ENCODE results near the gene YPEL5. TPM values are rescaled to one million over a fixed set of nuclear protein-coding genes. Genes with fewer than 3 reads are reported as not detected.
A peak's percentile ranks its signal among the peaks of the same experiment; 100 is the strongest.
"Not testable (repeated sequence)": the region's sequence is repeated elsewhere in the genome, so short reads cannot be mapped to it uniquely, and the experiment has no call there.

YPEL5 gene
- total RNA-seq (100 to 1,000 TPM in 1 of 2 donors, 10 to 100 TPM in 1; 86.1 to 139 TPM), polyA plus RNA-seq (ENCODE audit: insufficient read length in 2 of 2) (100 to 1,000 TPM; 111 to 129 TPM)
- long read RNA-seq, donor 1, transcript YPEL5-201 (3 exons, 2,182 nt) = major isoform, 33 of 36 reads
- long read RNA-seq, donor 1, partial matches to known transcripts = 0 of 36 reads
- long read RNA-seq, donor 1, other reads (novel, unspliced or antisense) = 0 of 36 reads
- long read RNA-seq, donor 2, transcript YPEL5-201 (3 exons, 2,182 nt) = major isoform, 18 of 38 reads
- long read RNA-seq, donor 2, partial matches to known transcripts = 15 of 38 reads
- long read RNA-seq, donor 2, other reads (novel, unspliced or antisense) = 0 of 38 reads
- long read RNA-seq, donor 3, transcript YPEL5-201 (3 exons, 2,182 nt) = major isoform, 25 of 30 reads
- long read RNA-seq, donor 3, partial matches to known transcripts = 0 of 30 reads
- long read RNA-seq, donor 3, other reads (novel, unspliced or antisense) = 0 of 30 reads
- long read RNA-seq, donor 4, transcript YPEL5-201 (3 exons, 2,182 nt) = major isoform, 28 of 33 reads
- long read RNA-seq, donor 4, partial matches to known transcripts = 0 of 33 reads
- long read RNA-seq, donor 4, other reads (novel, unspliced or antisense) = 0 of 33 reads

- Histone ChIP-seq H3K27me3 (ENCODE audit: control insufficient read depth, insufficient read depth, low read length) (no peaks in the 10 kb centered on the region), H3K4me3 (ENCODE audit: low read depth, low read length) (peak within 1 kb of the TSS; percentile 91), H3K36me3 (ENCODE audit: control insufficient read depth, insufficient read depth, low read length) (no peaks in the 10 kb centered on the region), H3K27ac (ENCODE audit: low read depth, low read length) (peak within 1 kb of the TSS; percentile 96), H3K4me1 (ENCODE audit: control insufficient read depth, insufficient read depth, low read length) (no peaks in the 10 kb centered on the region), H3K9me3 (ENCODE audit: control insufficient read depth, insufficient read depth, low read length) (no peaks in the 10 kb centered on the region)
- WGBS (ENCODE audit: insufficient coverage) = under 1% methylated on average over 63 of the region's 63 CpGs
- DNase-seq (ENCODE audit: low read depth in 4 of 6, low spot score in 6 of 6) = peak; percentile 91 to 100 (median 97)
These were observed at the start of gene YPEL5 for GRCh38 chr2:30146337-30147195. TSS of gene YPEL5 (plus strand) at chr2:30147007. CDS start at chr2:30156652, 9,645 bp downstream.

- no peaks in the 10 kb centered on the region for H3K27me3 ChIP-seq (ENCODE audit: control insufficient read depth, insufficient read depth, low read length)
- WGBS (ENCODE audit: insufficient coverage) = 80% methylated on average over 6 of the region's 10 CpGs
- H3K9me3 ChIP-seq (ENCODE audit: control insufficient read depth, insufficient read depth, low read length) = no peaks in the 10 kb centered on the region
- no peak overlapping the region for H3K4me3 ChIP-seq (ENCODE audit: low read depth, low read length)
- H3K4me1 ChIP-seq (ENCODE audit: control insufficient read depth, insufficient read depth, low read length) = no peaks in the 10 kb centered on the region
- H3K36me3 ChIP-seq (ENCODE audit: control insufficient read depth, insufficient read depth, low read length) = no peaks in the 10 kb centered on the region
- no peak overlapping the region for H3K27ac ChIP-seq (ENCODE audit: low read depth, low read length)
- DNase-seq (ENCODE audit: low read depth in 4 of 6, low spot score in 6 of 6) = no peak
These were observed 48.4 kb upstream of the YPEL5 start for GRCh38 chr2:30098266-30099005.

DNA sequence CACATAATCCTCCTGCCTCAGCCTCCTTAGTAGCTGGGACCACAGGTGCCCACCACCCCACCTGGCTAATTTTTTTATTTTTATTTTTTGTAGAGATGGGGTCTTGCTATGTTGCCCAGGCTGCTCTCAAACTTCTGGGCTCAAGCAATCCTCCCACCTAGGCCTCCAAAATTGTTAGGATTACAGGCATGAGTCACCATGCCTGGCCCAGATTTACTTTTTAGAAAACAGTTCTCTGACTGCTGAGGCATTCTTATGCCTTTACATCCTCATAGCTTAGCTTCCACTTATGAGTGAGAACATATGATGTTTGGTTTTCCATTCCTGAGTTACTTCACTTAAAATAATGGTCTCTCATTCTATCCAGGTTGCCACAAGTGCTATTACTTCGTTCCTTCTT lies 47.4 kb upstream of the YPEL5 start:
- not testable (repeated sequence) for DNase-seq (ENCODE audit: low read depth in 4 of 6, low spot score in 6 of 6); H3K27ac ChIP-seq (ENCODE audit: low read depth, low read length); H3K4me1 ChIP-seq (ENCODE audit: control insufficient read depth, insufficient read depth, low read length); H3K36me3 ChIP-seq (ENCODE audit: control insufficient read depth, insufficient read depth, low read length); H3K9me3 ChIP-seq (ENCODE audit: control insufficient read depth, insufficient read depth, low read length); H3K27me3 ChIP-seq (ENCODE audit: control insufficient read depth, insufficient read depth, low read length); H3K4me3 ChIP-seq (ENCODE audit: low read depth, low read length)
- no CpG with 5 or more reads among the region's 1 CpG for WGBS (ENCODE audit: insufficient coverage)

DNA sequence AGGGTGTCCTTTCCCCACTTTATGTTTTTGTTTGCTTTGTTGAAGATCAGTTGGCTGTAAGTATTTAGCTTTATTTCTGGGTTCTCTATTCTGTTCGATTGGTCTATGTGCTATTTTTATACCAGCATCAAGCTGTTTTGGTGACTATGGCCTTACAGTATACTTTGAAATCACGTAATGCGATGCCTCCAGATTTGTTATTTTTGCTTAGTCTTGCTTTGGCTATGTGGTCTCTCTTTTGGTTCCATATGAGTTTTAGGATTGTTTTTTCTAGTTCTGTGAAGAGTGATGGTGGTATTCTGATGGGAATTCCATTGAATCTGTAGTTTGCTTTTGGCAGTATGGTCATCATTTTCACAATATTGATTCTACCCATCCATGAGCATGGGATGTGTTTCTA lies 46.1 kb upstream of the YPEL5 start:
- H3K27me3 ChIP-seq (ENCODE audit: control insufficient read depth, insufficient read depth, low read length); H3K9me3 ChIP-seq (ENCODE audit: control insufficient read depth, insufficient read depth, low read length); H3K4me3 ChIP-seq (ENCODE audit: low read depth, low read length); H3K4me1 ChIP-seq (ENCODE audit: control insufficient read depth, insufficient read depth, low read length); DNase-seq (ENCODE audit: low read depth in 4 of 6, low spot score in 6 of 6); H3K36me3 ChIP-seq (ENCODE audit: control insufficient read depth, insufficient read depth, low read length); H3K27ac ChIP-seq (ENCODE audit: low read depth, low read length): not testable (repeated sequence)
- WGBS (ENCODE audit: insufficient coverage) = 100% methylated on average over 2 of the region's 3 CpGs

GRCh38 chr2:30104307-30104706 lies 42.5 kb upstream of the YPEL5 start:
- no peak overlapping the region for H3K27ac ChIP-seq (ENCODE audit: low read depth, low read length)
- WGBS (ENCODE audit: insufficient coverage) = 71% methylated on average over 2 of the region's 2 CpGs
- H3K36me3 ChIP-seq (ENCODE audit: control insufficient read depth, insufficient read depth, low read length) = no peaks in the 10 kb centered on the region
- H3K4me3 ChIP-seq (ENCODE audit: low read depth, low read length) = no peak overlapping the region
- H3K9me3 ChIP-seq (ENCODE audit: control insufficient read depth, insufficient read depth, low read length) = no peaks in the 10 kb centered on the region
- no peak for DNase-seq (ENCODE audit: low read depth in 4 of 6, low spot score in 6 of 6)
- no peaks in the 10 kb centered on the region for H3K4me1 ChIP-seq (ENCODE audit: control insufficient read depth, insufficient read depth, low read length)
- H3K27me3 ChIP-seq (ENCODE audit: control insufficient read depth, insufficient read depth, low read length) = no peaks in the 10 kb centered on the region

- no peaks in the 10 kb centered on the region for H3K27me3 ChIP-seq (ENCODE audit: control insufficient read depth, insufficient read depth, low read length)
- H3K4me3 ChIP-seq (ENCODE audit: low read depth, low read length) = no peak overlapping the region
- H3K36me3 ChIP-seq (ENCODE audit: control insufficient read depth, insufficient read depth, low read length) = no peaks in the 10 kb centered on the region
- DNase-seq (ENCODE audit: low read depth in 4 of 6, low spot score in 6 of 6) = no peak
- no peak overlapping the region for H3K27ac ChIP-seq (ENCODE audit: low read depth, low read length)
- no CpG with 5 or more reads among the region's 2 CpGs for WGBS (ENCODE audit: insufficient coverage)
- H3K9me3 ChIP-seq (ENCODE audit: control insufficient read depth, insufficient read depth, low read length) = no peaks in the 10 kb centered on the region
- no peaks in the 10 kb centered on the region for H3K4me1 ChIP-seq (ENCODE audit: control insufficient read depth, insufficient read depth, low read length)
These were observed 41.3 kb upstream of the YPEL5 start for GRCh38 chr2:30105556-30105955.

- H3K4me3 ChIP-seq (ENCODE audit: low read depth, low read length) = no peak overlapping the region
- no peak for DNase-seq (ENCODE audit: low read depth in 4 of 6, low spot score in 6 of 6)
- H3K4me1 ChIP-seq (ENCODE audit: control insufficient read depth, insufficient read depth, low read length) = no peaks in the 10 kb centered on the region
- H3K27ac ChIP-seq (ENCODE audit: low read depth, low read length) = no peak overlapping the region
- H3K27me3 ChIP-seq (ENCODE audit: control insufficient read depth, insufficient read depth, low read length) = no peaks in the 10 kb centered on the region
- no peaks in the 10 kb centered on the region for H3K36me3 ChIP-seq (ENCODE audit: control insufficient read depth, insufficient read depth, low read length)
- 90% methylated on average over 9 of the region's 9 CpGs for WGBS (ENCODE audit: insufficient coverage)
- no peaks in the 10 kb centered on the region for H3K9me3 ChIP-seq (ENCODE audit: control insufficient read depth, insufficient read depth, low read length)
These were observed 40.3 kb upstream of the YPEL5 start for GRCh38 chr2:30106543-30106942.

- 86% methylated on average over 1 of the region's 2 CpGs for WGBS (ENCODE audit: insufficient coverage)
- no peaks in the 10 kb centered on the region for H3K36me3 ChIP-seq (ENCODE audit: control insufficient read depth, insufficient read depth, low read length)
- H3K27me3 ChIP-seq (ENCODE audit: control insufficient read depth, insufficient read depth, low read length) = no peaks in the 10 kb centered on the region
- no peak for DNase-seq (ENCODE audit: low read depth in 4 of 6, low spot score in 6 of 6)
- no peak overlapping the region for H3K27ac ChIP-seq (ENCODE audit: low read depth, low read length)
- H3K9me3 ChIP-seq (ENCODE audit: control insufficient read depth, insufficient read depth, low read length) = no peaks in the 10 kb centered on the region
- no peak overlapping the region for H3K4me3 ChIP-seq (ENCODE audit: low read depth, low read length)
- no peaks in the 10 kb centered on the region for H3K4me1 ChIP-seq (ENCODE audit: control insufficient read depth, insufficient read depth, low read length)
These were observed 38.6 kb upstream of the YPEL5 start for GRCh38 chr2:30108192-30108591.

GRCh38 chr2:30108851-30109250 lies 38.0 kb upstream of the YPEL5 start:
- no peak overlapping the region for H3K4me3 ChIP-seq (ENCODE audit: low read depth, low read length)
- H3K9me3 ChIP-seq (ENCODE audit: control insufficient read depth, insufficient read depth, low read length) = no peaks in the 10 kb centered on the region
- WGBS (ENCODE audit: insufficient coverage) = no CpG with 5 or more reads among the region's 5 CpGs

More at GRCh38 chr2:30108851-30109250, 38.0 kb upstream of the YPEL5 start:
- no peak for DNase-seq (ENCODE audit: low read depth in 4 of 6, low spot score in 6 of 6)
- no peaks in the 10 kb centered on the region for H3K4me1 ChIP-seq (ENCODE audit: control insufficient read depth, insufficient read depth, low read length)
- no peak overlapping the region for H3K27ac ChIP-seq (ENCODE audit: low read depth, low read length)
- no peaks in the 10 kb centered on the region for H3K36me3 ChIP-seq (ENCODE audit: control insufficient read depth, insufficient read depth, low read length)
- H3K27me3 ChIP-seq (ENCODE audit: control insufficient read depth, insufficient read depth, low read length) = no peaks in the 10 kb centered on the region
